Heart right ventricle (tissue), 16 donors: ENCODE measurements around the gene TMEM140. TPM values are rescaled to one million over a fixed set of nuclear protein-coding genes. Genes with fewer than 3 reads are reported as not detected.

Experiments used
- ATAC-seq, 8 donors: fragments of 200-7000 bp; cut with Tn5 transposase; one replicate each; pipeline ENCODE4 v1.9.1; 2020; ENCODE audit warnings: mild to moderate bottlenecking in 8 of 8, moderate library complexity in 8 of 8, moderate number of reproducible peaks in 1 of 8
- DNase-seq, 2 donors: peaks; one replicate each; pipeline ENCODE4 v3.0.0-alpha.2; 2020
- H3K27ac ChIP-seq, 10 donors: fragments of 200-600 bp; sonication (generic) in 2 of 10; one replicate each; pipeline versions ENCODE4 v1.5.0 to v1.8.0; 2020 to 2022; ENCODE audit warnings: mild to moderate bottlenecking in 3 of 10
- H3K27me3 ChIP-seq, 7 donors: fragments of 200-600 bp; one replicate each; pipeline ENCODE4 v1.8.0; 2021 to 2022; ENCODE audit warnings: mild to moderate bottlenecking in 2 of 7
- H3K36me3 ChIP-seq, 9 donors: fragments of 200-600 bp; sonication (generic) in 1 of 9; one replicate each; pipeline versions ENCODE4 v1.5.0 to v1.8.0; 2020 to 2022; ENCODE audit warnings: mild to moderate bottlenecking in 2 of 9
- H3K4me1 ChIP-seq, 9 donors: fragments of 200-600 bp; sonication (generic) in 1 of 9; one replicate each; pipeline versions ENCODE4 v1.5.0 to v1.8.0; 2020 to 2022; ENCODE audit warnings: mild to moderate bottlenecking in 4 of 9
- H3K4me3 ChIP-seq, 10 donors: fragments of 200-600 bp; sonication (generic) in 2 of 10; one replicate each; pipeline versions ENCODE4 v1.5.0 to v1.8.0; 2020 to 2022; ENCODE audit warnings: mild to moderate bottlenecking in 7 of 10, moderate library complexity in 2 of 10
- H3K9me3 ChIP-seq, 11 donors: fragments of 200-600 bp in 10 of 11; sonication (generic) in 2 of 11; one replicate each; pipeline versions ENCODE4 v1.5.0 to v1.8.0; 2013 to 2022; ENCODE audit warnings: mild to moderate bottlenecking in 2 of 11, control low read depth in 1 of 11, moderate library complexity in 1 of 11
- CTCF ChIP-seq, 9 donors: fragments of 200-600 bp; sonication (generic) in 2 of 9; IDR thresholded peaks; one replicate each; pipeline versions ENCODE4 v1.5.0 to v1.8.0; 2021 to 2022; ENCODE audit warnings: antibody characterized with exemption in 9 of 9, mild to moderate bottlenecking in 5 of 9, moderate library complexity in 1 of 9
- WGBS, 2 donors: extraction: QIAGEN DNeasy Blood & Tissue Kit; methylation state at CpG; one replicate each; pipeline ENCODE4 v1.1.7; 2013; ENCODE audit warnings: inconsistent platforms in 1 of 2; 5-methylcytosine and 5-hydroxymethylcytosine counted together
- intact Hi-C, 10 donors: fragments of 100-400 bp; cut with DNase I; formaldehyde crosslinking; loops; one replicate each; pipeline versions ENCODE4 v1.11.1 to v1.14.2; 2022
- polyA plus RNA-seq, 2 donors: library from polyadenylated mRNA; stranded (reverse); fragments of 200-250 nt; gene quantifications; one replicate each; pipeline ENCODE4 v1.2.3, GENCODE V29; 2013
- total RNA-seq, 10 donors: library from RNA; stranded (reverse); fragmentation: NEBNext Ultra II Directional in 3 of 10; extraction: Animal tissue kit (Norgen Biotek cat#: 25700) in 3 of 10; gene quantifications; one replicate each; pipeline versions ENCODE4 v1.2.1 to v1.2.4, GENCODE V29; 2021 to 2023
- donor health status: Arrhythmogenic right ventricular cardiomyopathy.
- donor health status: ischemic (EF 13 %, LVEDD 7.1; RV severe dilation, severe dysfunction).
- donor health status: healthy with polysubstance abuse.
- donor health status: DM: no; HTN: yes; CAD: no.
- donor health status: DM: no; HTN: no; CAD: no.
- donor health status: ischemic (EF 25% LVEDD 6.9; RV normal size, moderate dysfunction).
- donor health status: ischemic (EF 25% LVEDD 5.7; RV mildly dilated, moderate dysfunction).
- donor health status: healthy.
- donor health status: DM: yes; HTN: yes; CAD: no.
- donor health status: Ischemic cardiomyopathy.
- donor health status: ischemic (EF 35%, LVEDD 5.7; RV mildly dilated, moderate dysfunction).
- donor health status: nonischemic (EF 11% LVEDD 7.7; RV severe dilation, severe dysfunction).
- donor health status: DM: yes; HTN: yes; CAD: no.
- donor health status: PGD.
- donor health status: ischemic (EF 29% LVEDD 5.4; RV normal size, mild dysfunction).
- donor health status: nonischemic (EF 23%, LVEDD 6.1; RV moderate dilation, normal function).

TMEM140 gene
- total and polyA plus RNA-seq, 12 donors = 6.1 to 74.1 (median 26.2) TPM

- intact Hi-C loops = loop anchor here in 3 of 10 donors (10.0 kb wide), 2 partner anchors 185 to 485 kb away; no protein-coding TSS in a partner anchor
- 91 to 94% methylated on average over 8 of the region's 8 CpGs for WGBS, 2 donors
- Histone ChIP-seq H3K4me1 (no peaks in the 10 kb centered on the region), H3K27ac (no peak overlapping the region), H3K4me3 (no peak overlapping the region), H3K9me3 (peaks cover 0 to 54% (median 26%) of the 10 kb centered on the region in 11 donors), H3K27me3 (no peaks in the 10 kb centered on the region), H3K36me3 (peaks cover 0 to 55% (median 21%) of the 10 kb centered on the region in 9 donors)
- DNase-seq = no peak
- no peak for TF ChIP-seq CTCF (IDR thresholded peaks at IDR 0.05)
- no peak for ATAC-seq
Observed at GRCh38 chr7:135179321-135179925, 31.6 kb downstream of the TMEM140 start.

- no peak for ATAC-seq
Observed at GRCh38 chr7:135180122-135180521, 32.2 kb downstream of the TMEM140 start.

GRCh38 chr7:135181261-135181928 lies 33.5 kb downstream of the TMEM140 start:
- no peak overlapping the region for H3K27ac ChIP-seq
- 93 to 97% methylated on average over 3 of the region's 3 CpGs for WGBS, 2 donors
- no peak for ATAC-seq
- H3K36me3 ChIP-seq = peaks cover 0 to 73% (median 39%) of the 10 kb centered on the region in 9 donors
- H3K27me3 ChIP-seq = no peaks in the 10 kb centered on the region
- no peak for DNase-seq
- intact Hi-C loops = loop anchor here in 1 of 10 donors (10.0 kb wide), 1 partner anchor 187 kb away; no protein-coding TSS in a partner anchor
- peaks cover 0 to 54% (median 26%) of the 10 kb centered on the region in 11 donors for H3K9me3 ChIP-seq
- H3K4me1 ChIP-seq = no peaks in the 10 kb centered on the region
- H3K4me3 ChIP-seq = no peak overlapping the region
- TF ChIP-seq CTCF (IDR thresholded peaks at IDR 0.05) = no peak

More at GRCh38 chr7:135180122-135180521, 32.2 kb downstream of the TMEM140 start:
- Histone ChIP-seq H3K27ac (no peak overlapping the region), H3K36me3 (peaks cover 0 to 62% (median 28%) of the 10 kb centered on the region in 9 donors), H3K27me3 (no peaks in the 10 kb centered on the region), H3K4me1 (no peaks in the 10 kb centered on the region), H3K9me3 (peaks cover 0 to 54% (median 26%) of the 10 kb centered on the region in 11 donors), H3K4me3 (no peak overlapping the region)
- WGBS, 2 donors = 97 to 99% methylated on average over 5 of the region's 5 CpGs
- intact Hi-C loops = loop anchor here in 1 of 10 donors (10.0 kb wide), 1 partner anchor 185 kb away; no protein-coding TSS in a partner anchor
- no peak for TF ChIP-seq CTCF (IDR thresholded peaks at IDR 0.05)
- no peak for DNase-seq

- intact Hi-C loops = loop anchor here in 1 of 10 donors (10.0 kb wide), 1 partner anchor 187 kb away; no protein-coding TSS in a partner anchor
- DNase-seq (no peak), ATAC-seq (no peak)
- H3K36me3 ChIP-seq = peaks cover 0 to 80% (median 43%) of the 10 kb centered on the region in 9 donors
- H3K4me1 ChIP-seq = no peaks in the 10 kb centered on the region
- WGBS, 2 donors = 97 to 98% methylated on average over 31 of the region's 31 CpGs
- no peak overlapping the region for H3K27ac ChIP-seq
- TF ChIP-seq CTCF (IDR thresholded peaks at IDR 0.05) = no peak
- no peaks in the 10 kb centered on the region for H3K27me3 ChIP-seq
- H3K9me3 ChIP-seq = peaks cover 0 to 54% (median 26%) of the 10 kb centered on the region in 11 donors
- no peak overlapping the region for H3K4me3 ChIP-seq
Observed at GRCh38 chr7:135181929-135182678, 34.2 kb downstream of the TMEM140 start.
